ENCODE results near the gene ZNF385B. TPM values are rescaled to one million over a fixed set of nuclear protein-coding genes. Genes with fewer than 3 reads are reported as not detected.
A peak's percentile ranks its signal among the peaks of the same experiment; 100 is the strongest.

ZNF385B gene
- polyA plus RNA-seq (0.05 to 0.17 TPM (median 0.15 TPM) in 3 replicates), polyA minus RNA-seq (0.22 TPM in 1 of 3 replicates, not detected in the others)
- 0.70 TPM for polyA plus RNA-seq (2011; ENCODE audit: low read depth)
- 0.19 and 0.43 TPM in 2 replicates for polyA plus RNA-seq (2011; cell fraction: cytosol; rRNA removed)
- 0.17 and 0.52 TPM in 2 replicates for polyA plus RNA-seq (2011; cell fraction: nucleus; rRNA removed)
- 0.06 and 0.39 TPM in 2 replicates for polyA plus RNA-seq (2012; ENCODE audit: low replicate concordance)
- polyA minus RNA-seq (2011; cell fraction: cytosol; rRNA and poly(A)+ RNA removed): not detected
- not detected in 2 replicates for polyA minus RNA-seq (2011; cell fraction: nucleus; rRNA and poly(A)+ RNA removed)

- peak; percentile 15 for TF ChIP-seq EZH2 (IDR thresholded peaks at IDR 0.05; ENCODE audit: low read length)
- TF ChIP-seq CTCF (optimal IDR thresholded peaks at IDR 0.05 in 1 of 3, IDR thresholded peaks at IDR 0.05 in 1 of 3, conservative IDR thresholded peaks at IDR 0.05 in 1 of 3; ENCODE audit: extremely low read depth in 1 of 3, insufficient read depth in 2 of 3, low read length in 3 of 3): no peak
These were observed at the start of gene ZNF385B for GRCh38 chr2:179861416-179862067. TSS of gene ZNF385B (minus strand) at chr2:179861612.

GRCh38 chr2:179910735-179911113 lies 49.3 kb upstream of the ZNF385B start:
- Histone ChIP-seq H4K20me1 (ENCODE audit: control insufficient read depth, extremely low read depth, insufficient read depth, low read length) (no peaks in the 10 kb centered on the region), H3K4me2 (ENCODE audit: control insufficient read depth, extremely low read depth, insufficient read depth, low read depth, low read length) (no peak overlapping the region), H3K27ac (ENCODE audit: control insufficient read depth, insufficient read depth, low read length) (no peak overlapping the region), H3K9me1 (ENCODE audit: control insufficient read depth, extremely low read depth, insufficient read depth, low read length) (no peaks in the 10 kb centered on the region), H3K79me2 (ENCODE audit: control insufficient read depth, insufficient read depth, low read length) (no peaks in the 10 kb centered on the region), H3K36me3 (ENCODE audit: control insufficient read depth in 2 of 2, extremely low read depth in 1 of 2, insufficient read depth in 2 of 2, low read length in 2 of 2) (no peaks in the 10 kb centered on the region), H3K4me1 (ENCODE audit: control insufficient read depth, extremely low read depth, insufficient read depth, low read length) (no peaks in the 10 kb centered on the region), H3K27me3 (ENCODE audit: control insufficient read depth, extremely low read depth, insufficient read depth, low read length) (no peaks in the 10 kb centered on the region), H2AFZ (ENCODE audit: control insufficient read depth, low read length) (no peak overlapping the region), H3K9me3 (ENCODE audit: control insufficient read depth, low read depth, low read length) (no peaks in the 10 kb centered on the region), H3K4me3 (ENCODE audit: control insufficient read depth in 2 of 3, extremely low read depth in 1 of 3, insufficient read depth in 2 of 3, low read depth in 1 of 3, low read length in 3 of 3) (no peak overlapping the region), H3K9ac (ENCODE audit: control insufficient read depth, extremely low read depth, insufficient read depth, low read length) (no peak overlapping the region)
- TF ChIP-seq EZH2 (IDR thresholded peaks at IDR 0.05; ENCODE audit: low read length) (no peak), CTCF (optimal IDR thresholded peaks at IDR 0.05 in 1 of 3, IDR thresholded peaks at IDR 0.05 in 1 of 3, conservative IDR thresholded peaks at IDR 0.05 in 1 of 3; ENCODE audit: extremely low read depth in 1 of 3, insufficient read depth in 2 of 3, low read length in 3 of 3) (no peak)
- dilution Hi-C loops (cut with MboI; ENCODE audit: extremely low pct_ligation_motif_present, low sequenced_read_pairs): no loop called here
- no peak for DNase-seq (ENCODE audit: low read depth, low spot score)
- no peak for FAIRE-seq

More at GRCh38 chr2:179861416-179862067, at the start of gene ZNF385B:
- Histone ChIP-seq H3K9me3 (ENCODE audit: control insufficient read depth, low read depth, low read length) (no peaks in the 10 kb centered on the region), H2AFZ (ENCODE audit: control insufficient read depth, low read length) (peak within 1 kb of the TSS; percentile 24), H3K4me2 (ENCODE audit: control insufficient read depth, extremely low read depth, insufficient read depth, low read depth, low read length) (peak within 1 kb of the TSS; percentile 83), H3K4me3 (ENCODE audit: control insufficient read depth in 2 of 3, extremely low read depth in 1 of 3, insufficient read depth in 2 of 3, low read depth in 1 of 3, low read length in 3 of 3) (peak within 1 kb of the TSS; percentile 25 to 58 (median 50)), H3K79me2 (ENCODE audit: control insufficient read depth, insufficient read depth, low read length) (no peaks in the 10 kb centered on the region), H3K4me1 (ENCODE audit: control insufficient read depth, extremely low read depth, insufficient read depth, low read length) (peaks cover 7% of the 10 kb centered on the region), H3K36me3 (ENCODE audit: control insufficient read depth in 2 of 2, extremely low read depth in 1 of 2, insufficient read depth in 2 of 2, low read length in 2 of 2) (no peaks in the 10 kb centered on the region), H4K20me1 (ENCODE audit: control insufficient read depth, extremely low read depth, insufficient read depth, low read length) (no peaks in the 10 kb centered on the region), H3K27ac (ENCODE audit: control insufficient read depth, insufficient read depth, low read length) (no peak within 1 kb of the TSS), H3K9me1 (ENCODE audit: control insufficient read depth, extremely low read depth, insufficient read depth, low read length) (no peaks in the 10 kb centered on the region), H3K9ac (ENCODE audit: control insufficient read depth, extremely low read depth, insufficient read depth, low read length) (no peak within 1 kb of the TSS), H3K27me3 (ENCODE audit: control insufficient read depth, extremely low read depth, insufficient read depth, low read length) (peaks cover 35% of the 10 kb centered on the region)
- DNase-seq (ENCODE audit: low read depth, low spot score) (no peak), FAIRE-seq (no peak)
- dilution Hi-C loops (cut with MboI; ENCODE audit: extremely low pct_ligation_motif_present, low sequenced_read_pairs): no loop called here
